Left renal pelvis (tissue), 4 donors: ENCODE data around the gene PKP3. TPM values are rescaled to one million over a fixed set of nuclear protein-coding genes. Genes with fewer than 3 reads are reported as not detected.
"Not testable (repeated sequence)": the region's sequence is repeated elsewhere in the genome, so short reads cannot be mapped to it uniquely, and the experiment has no call there.

Source experiments
- DNase-seq, 4 donors: peaks; one replicate each; pipeline ENCODE4 v3.0.0-alpha.2; 2013; ENCODE audit warnings: low read depth in 4 of 4, low spot score in 3 of 4
- polyA plus RNA-seq, 4 donors: library from polyadenylated mRNA; unstranded; fragments of 120-200 nt; gene quantifications; one replicate each; pipeline ENCODE4 v1.2.1, GENCODE V29; 2013; ENCODE audit not compliant: insufficient read length in 4 of 4

The PKP3 gene
- polyA plus RNA-seq, 4 donors = 0.38 to 9.1 (median 4.9) TPM

- DNase-seq = no peak
Measured at GRCh38 chr11:393219-394033, 583 bp upstream of the PKP3 start.

GRCh38 chr11:394858-395655 is 1.0 kb downstream of the PKP3 start:
- no peak for DNase-seq

GRCh38 chr11:395866-396265 is 1.9 kb downstream of the PKP3 start:
- no peak for DNase-seq

GRCh38 chr11:396511-396947 is 2.5 kb downstream of the PKP3 start:
- DNase-seq = no peak

GRCh38 chr11:396948-397548 is 3.0 kb downstream of the PKP3 start:
- DNase-seq = no peak

- no peak for DNase-seq
Measured at GRCh38 chr11:398826-399225, 4.8 kb downstream of the PKP3 start.

GRCh38 chr11:399731-400211 is 5.8 kb downstream of the PKP3 start:
- DNase-seq = no peak

GRCh38 chr11:400241-400689 is 6.3 kb downstream of the PKP3 start:
- DNase-seq = no peak

GRCh38 chr11:401196-401595 is 7.2 kb downstream of the PKP3 start:
- DNase-seq = not testable (repeated sequence)

GRCh38 chr11:403021-403760 is 9.2 kb downstream of the PKP3 start:
- DNase-seq = no peak

GRCh38 chr11:403761-404431 is 9.9 kb downstream of the PKP3 start:
- no peak for DNase-seq

- DNase-seq = no peak
Measured at GRCh38 chr11:404551-405264, 10.7 kb downstream of the PKP3 start.

GRCh38 chr11:405323-405953 is 11.4 kb downstream of the PKP3 start:
- no peak for DNase-seq

GRCh38 chr11:405954-406795 is 12.2 kb downstream of the PKP3 start:
- DNase-seq = no peak

- no peak for DNase-seq
Measured at GRCh38 chr11:406796-407650, 13.0 kb downstream of the PKP3 start.

- DNase-seq = no peak
Measured at GRCh38 chr11:407651-408123, 13.7 kb downstream of the PKP3 start.
